HG03432 (cell line): Measurements from ENCODE around the gene PCDHGA12.
A peak's percentile ranks its signal among the peaks of the same experiment; 100 is the strongest.
"Not testable (repeated sequence)": the region's sequence is repeated elsewhere in the genome, so short reads cannot be mapped to it uniquely, and the experiment has no call there.

ENCODE experiments used
- ATAC-seq: cut with Tn5 transposase; IDR thresholded peaks from one replicate; pipeline ENCODE4 v1.9.1; 2021; ENCODE audit warnings: mild to moderate bottlenecking, moderate library complexity; ENCODE audit not compliant: unreplicated experiment

Gene PCDHGA12

GRCh38 chr5:141407790-141408505 is 22.4 kb upstream of the PCDHGA12 start, which contains the start of gene PCDHGB6:
TSS of gene PCDHGB6 (plus strand) at chr5:141408021. CDS start at chr5:141408203, 182 bp downstream.
- ATAC-seq: peak; percentile 81

- ATAC-seq: no peak
Measured at GRCh38 chr5:141409598-141410306, 20.6 kb upstream of the PCDHGA12 start.

GRCh38 chr5:141411575-141411974 is 18.7 kb upstream of the PCDHGA12 start:
- no peak for ATAC-seq

DNA sequence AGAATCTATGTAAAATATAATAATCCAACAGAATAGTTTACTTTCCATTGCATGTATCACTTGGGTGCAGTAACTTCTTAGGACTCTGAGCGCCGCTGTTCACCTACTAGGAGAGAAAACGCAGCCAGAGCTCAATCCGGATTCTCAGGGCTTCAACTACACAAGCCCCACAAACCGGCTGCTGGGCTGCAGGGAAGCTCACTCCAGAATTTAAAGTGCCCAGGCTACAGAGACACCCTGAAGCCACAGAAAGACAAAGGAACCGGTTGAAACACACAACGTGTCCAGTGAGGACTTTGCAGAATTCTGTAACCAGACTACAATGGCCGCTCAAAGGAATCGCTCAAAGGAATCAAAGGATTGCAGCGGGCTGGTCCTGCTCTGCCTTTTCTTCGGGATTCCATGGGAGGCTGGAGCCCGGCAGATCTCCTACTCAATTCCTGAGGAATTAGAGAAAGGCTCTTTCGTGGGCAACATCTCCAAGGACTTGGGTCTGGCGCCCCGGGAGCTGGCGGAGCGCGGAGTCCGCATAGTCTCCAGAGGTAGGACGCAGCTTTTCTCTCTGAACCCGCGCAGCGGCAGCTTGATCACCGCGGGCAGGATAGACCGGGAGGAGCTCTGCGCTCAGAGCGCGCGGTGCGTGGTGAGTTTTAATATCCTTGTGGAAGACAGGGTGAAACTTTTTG is 17.3 kb upstream of the PCDHGA12 start, which contains the start of gene PCDHGA10:
PCDHGA10 (plus strand) TSS at position 134 of the 686 bp plus-strand sequence; CDS start at position 323, 189 bp downstream.
- peak; percentile 72 for ATAC-seq

DNA sequence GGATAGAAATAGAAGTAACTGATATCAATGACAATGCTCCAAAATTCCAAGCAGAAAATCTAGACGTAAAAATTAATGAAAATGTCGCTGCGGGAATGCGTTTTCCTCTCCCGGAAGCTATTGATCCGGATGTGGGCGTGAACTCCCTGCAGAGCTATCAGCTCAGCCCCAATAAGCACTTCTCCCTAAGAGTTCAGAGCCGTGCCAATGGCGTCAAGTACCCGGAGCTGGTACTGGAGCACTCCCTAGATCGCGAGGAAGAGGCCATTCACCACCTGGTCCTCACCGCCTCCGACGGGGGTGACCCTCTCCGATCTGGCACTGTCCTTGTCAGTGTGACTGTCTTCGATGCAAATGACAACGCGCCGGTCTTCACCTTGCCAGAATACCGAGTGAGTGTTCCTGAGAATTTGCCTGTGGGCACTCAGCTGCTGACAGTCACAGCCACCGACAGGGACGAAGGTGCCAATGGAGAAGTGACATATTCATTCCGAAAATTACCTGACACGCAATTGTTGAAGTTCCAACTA is 16.7 kb upstream of the PCDHGA12 start:
- ATAC-seq: no peak

GRCh38 chr5:141414548-141415274 is 15.6 kb upstream of the PCDHGA12 start:
- not testable (repeated sequence) for ATAC-seq

DNA sequence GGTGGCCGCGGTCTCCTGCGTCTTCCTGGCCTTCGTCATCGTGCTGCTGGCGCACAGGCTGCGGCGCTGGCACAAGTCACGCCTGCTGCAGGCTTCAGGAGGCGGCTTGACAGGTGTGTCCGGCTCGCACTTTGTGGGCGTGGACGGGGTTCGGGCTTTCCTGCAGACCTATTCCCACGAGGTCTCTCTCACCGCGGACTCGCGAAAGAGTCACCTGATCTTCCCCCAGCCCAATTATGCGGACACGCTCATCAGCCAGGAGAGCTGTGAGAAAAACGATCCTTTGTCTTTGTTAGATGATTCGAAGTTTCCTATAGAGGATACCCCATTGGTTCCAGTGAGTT is 15.1 kb upstream of the PCDHGA12 start:
- not testable (repeated sequence) for ATAC-seq

- peak; percentile 71 for ATAC-seq
Measured at GRCh38 chr5:141417494-141418172, 12.7 kb upstream of the PCDHGA12 start, which contains the start of gene PCDHGB7. TSS of gene PCDHGB7 (plus strand) at chr5:141417677. CDS start at chr5:141417860, 183 bp downstream.

GRCh38 chr5:141419074-141419880 is 11.0 kb upstream of the PCDHGA12 start:
- ATAC-seq: no peak

DNA sequence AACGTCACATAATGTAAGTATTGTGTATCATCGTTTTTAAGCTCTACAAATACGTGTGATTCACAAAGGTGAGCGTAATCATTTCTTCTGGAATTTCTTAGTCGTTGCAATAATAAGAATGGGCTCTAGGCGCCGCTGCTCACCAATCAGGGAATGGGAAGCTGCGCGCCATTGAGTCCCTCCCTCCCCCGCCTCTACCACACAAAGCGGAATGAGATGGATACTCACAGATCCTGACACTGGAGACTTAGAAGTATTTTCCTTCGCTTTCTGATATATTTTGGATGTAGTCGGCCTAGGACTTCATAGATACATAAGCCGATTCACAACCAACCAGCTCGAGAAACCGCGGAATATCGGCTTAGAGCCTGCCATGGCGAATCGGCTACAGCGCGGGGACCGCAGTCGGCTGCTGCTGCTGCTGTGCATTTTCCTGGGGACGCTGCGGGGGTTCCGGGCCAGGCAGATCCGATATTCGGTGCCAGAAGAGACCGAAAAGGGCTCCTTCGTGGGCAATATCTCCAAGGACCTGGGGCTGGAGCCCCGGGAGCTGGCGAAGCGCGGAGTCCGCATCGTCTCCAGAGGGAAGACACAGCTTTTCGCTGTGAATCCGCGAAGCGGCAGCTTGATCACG is 9.3 kb upstream of the PCDHGA12 start, which contains the start of gene PCDHGA11:
PCDHGA11 (plus strand) TSS at position 197 of the 634 bp plus-strand sequence; CDS start at position 374, 177 bp downstream.
- peak; percentile 60 for ATAC-seq

DNA sequence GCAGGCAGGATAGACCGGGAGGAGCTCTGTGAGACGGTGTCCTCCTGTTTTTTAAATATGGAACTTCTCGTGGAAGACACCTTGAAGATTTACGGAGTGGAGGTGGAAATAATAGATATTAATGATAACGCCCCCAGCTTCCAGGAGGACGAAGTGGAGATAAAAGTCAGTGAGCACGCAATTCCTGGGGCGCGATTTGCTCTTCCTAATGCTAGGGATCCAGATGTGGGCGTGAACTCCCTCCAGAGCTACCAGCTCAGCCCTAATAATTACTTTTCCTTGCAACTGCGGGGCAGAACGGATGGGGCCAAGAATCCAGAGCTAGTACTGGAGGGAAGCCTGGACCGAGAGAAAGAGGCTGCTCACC is 8.8 kb upstream of the PCDHGA12 start:
- no peak for ATAC-seq

DNA sequence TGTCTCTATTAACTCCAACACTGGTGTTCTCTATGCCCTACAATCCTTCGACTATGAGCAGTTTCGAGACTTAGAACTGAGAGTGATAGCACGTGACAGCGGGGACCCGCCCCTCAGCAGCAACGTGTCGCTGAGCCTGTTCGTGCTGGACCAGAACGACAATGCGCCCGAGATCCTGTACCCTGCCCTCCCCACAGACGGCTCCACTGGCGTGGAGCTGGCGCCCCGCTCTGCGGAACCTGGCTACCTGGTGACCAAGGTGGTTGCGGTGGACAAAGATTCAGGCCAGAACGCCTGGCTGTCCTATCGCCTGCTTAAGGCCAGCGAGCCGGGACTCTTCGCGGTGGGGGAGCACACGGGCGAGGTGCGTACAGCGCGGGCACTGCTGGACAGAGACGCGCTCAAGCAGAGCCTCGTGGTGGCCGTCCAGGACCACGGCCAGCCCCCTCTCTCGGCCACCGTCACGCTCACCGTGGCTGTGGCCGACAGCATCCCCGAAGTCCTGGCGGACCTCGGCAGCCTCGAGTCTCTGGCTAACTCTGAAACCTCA is 7.5 kb upstream of the PCDHGA12 start:
- no peak for ATAC-seq

DNA sequence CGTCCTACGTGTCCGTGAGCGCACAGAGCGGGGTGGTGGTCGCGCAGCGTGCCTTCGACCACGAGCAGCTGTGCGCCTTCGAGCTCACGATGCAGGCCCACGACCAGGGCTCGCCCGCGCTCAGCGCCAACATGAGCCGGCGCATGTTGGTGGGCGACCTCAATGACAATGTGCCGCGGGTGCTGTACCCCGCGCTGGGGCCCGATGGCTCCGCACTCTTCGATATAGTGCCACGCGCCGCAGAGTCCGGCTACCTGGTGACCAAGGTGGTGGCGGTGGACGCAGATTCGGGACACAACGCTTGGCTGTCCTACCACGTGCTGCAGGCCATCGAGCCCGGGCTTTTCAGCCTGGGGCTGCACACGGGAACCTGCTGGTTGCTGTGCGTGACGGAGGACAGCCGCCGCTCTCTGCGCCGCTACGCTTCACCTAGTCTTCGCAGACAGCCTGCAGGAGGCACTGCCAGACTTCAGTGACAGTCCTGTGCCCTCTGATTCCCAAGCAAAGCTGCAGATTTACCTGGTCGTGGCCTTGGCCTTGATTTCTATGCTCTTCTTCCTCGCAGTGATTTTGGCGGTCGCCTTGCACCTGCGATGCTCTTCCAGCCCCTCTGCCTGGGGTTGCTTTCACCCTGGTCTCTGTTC is 2.4 kb upstream of the PCDHGA12 start:
- no peak for ATAC-seq

DNA sequence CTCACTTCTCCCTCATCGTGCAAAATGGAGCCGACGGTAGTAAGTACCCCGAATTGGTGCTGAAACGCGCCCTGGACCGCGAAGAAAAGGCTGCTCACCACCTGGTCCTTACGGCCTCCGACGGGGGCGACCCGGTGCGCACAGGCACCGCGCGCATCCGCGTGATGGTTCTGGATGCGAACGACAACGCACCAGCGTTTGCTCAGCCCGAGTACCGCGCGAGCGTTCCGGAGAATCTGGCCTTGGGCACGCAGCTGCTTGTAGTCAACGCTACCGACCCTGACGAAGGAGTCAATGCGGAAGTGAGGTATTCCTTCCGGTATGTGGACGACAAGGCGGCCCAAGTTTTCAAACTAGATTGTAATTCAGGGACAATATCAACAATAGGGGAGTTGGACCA is 979 bp downstream of the PCDHGA12 start:
- peak; percentile 72 for ATAC-seq

DNA sequence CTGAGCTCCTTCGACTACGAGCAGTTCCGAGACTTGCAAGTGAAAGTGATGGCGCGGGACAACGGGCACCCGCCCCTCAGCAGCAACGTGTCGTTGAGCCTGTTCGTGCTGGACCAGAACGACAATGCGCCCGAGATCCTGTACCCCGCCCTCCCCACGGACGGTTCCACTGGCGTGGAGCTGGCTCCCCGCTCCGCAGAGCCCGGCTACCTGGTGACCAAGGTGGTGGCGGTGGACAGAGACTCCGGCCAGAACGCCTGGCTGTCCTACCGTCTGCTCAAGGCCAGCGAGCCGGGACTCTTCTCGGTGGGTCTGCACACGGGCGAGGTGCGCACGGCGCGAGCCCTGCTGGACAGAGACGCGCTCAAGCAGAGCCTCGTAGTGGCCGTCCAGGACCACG is 2.0 kb downstream of the PCDHGA12 start:
- not testable (repeated sequence) for ATAC-seq

DNA sequence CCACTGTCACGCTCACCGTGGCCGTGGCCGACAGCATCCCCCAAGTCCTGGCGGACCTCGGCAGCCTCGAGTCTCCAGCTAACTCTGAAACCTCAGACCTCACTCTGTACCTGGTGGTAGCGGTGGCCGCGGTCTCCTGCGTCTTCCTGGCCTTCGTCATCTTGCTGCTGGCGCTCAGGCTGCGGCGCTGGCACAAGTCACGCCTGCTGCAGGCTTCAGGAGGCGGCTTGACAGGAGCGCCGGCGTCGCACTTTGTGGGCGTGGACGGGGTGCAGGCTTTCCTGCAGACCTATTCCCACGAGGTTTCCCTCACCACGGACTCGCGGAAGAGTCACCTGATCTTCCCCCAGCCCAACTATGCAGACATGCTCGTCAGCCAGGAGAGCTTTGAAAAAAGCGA is 2.4 kb downstream of the PCDHGA12 start:
- ATAC-seq: not testable (repeated sequence)

DNA sequence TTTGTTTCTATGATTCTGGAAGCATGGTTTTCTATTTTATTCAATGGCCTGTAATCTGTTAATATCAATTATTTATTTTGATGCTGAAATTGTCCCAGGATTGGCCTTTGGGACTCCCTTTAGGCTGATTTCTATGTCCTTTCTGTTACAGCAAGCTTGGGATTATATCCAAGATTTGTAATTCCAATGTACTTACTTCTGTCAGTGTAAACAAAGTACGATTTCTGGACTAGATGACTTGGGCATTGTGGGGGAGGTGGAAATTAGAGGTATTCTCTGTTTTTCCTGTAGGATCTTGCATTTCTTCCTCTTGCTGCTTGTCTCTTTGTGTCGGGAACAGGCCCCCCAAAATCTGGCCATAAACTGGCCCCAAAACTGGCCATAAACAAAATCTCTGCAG is 3.7 kb downstream of the PCDHGA12 start:
- ATAC-seq: no peak

DNA sequence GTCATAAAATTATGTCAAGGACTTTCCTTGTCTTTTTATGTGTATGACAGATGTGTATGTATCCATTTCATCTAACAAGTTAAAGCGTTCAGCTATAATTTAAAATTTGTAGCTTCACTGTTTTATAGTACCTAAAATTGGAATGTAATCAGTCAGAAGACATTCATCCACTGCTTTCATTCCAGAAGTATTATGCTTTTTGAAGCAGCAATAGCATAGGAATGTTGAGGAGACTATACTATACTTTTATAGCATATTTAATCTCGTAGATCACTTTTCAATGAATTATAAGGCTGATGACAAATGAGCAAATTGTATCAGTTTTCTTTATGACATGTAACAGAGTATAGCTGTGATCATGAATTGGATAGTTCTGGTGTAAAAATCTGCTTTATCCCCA is 6.9 kb downstream of the PCDHGA12 start:
- ATAC-seq: no peak
